Measurements from ENCODE around the gene MCF2L.
"Not testable (repeated sequence)": the region's sequence is repeated elsewhere in the genome, so short reads cannot be mapped to it uniquely, and the experiment has no call there.

Gene MCF2L

GRCh38 chr13:113045251-113046127 is 76.5 kb downstream of the MCF2L start:
- in situ Hi-C loops (cut with MboI; ENCODE audit: low sequenced_read_pairs), result no loop called here

GRCh38 chr13:113046128-113046882 is 77.3 kb downstream of the MCF2L start:
- in situ Hi-C loops (cut with MboI; ENCODE audit: low sequenced_read_pairs), result no loop called here

- in situ Hi-C loops (cut with MboI; ENCODE audit: low sequenced_read_pairs), result no loop called here
These were observed 77.8 kb downstream of the MCF2L start for GRCh38 chr13:113046883-113047244.

- in situ Hi-C loops (cut with MboI; ENCODE audit: low sequenced_read_pairs), result no loop called here
These were observed 78.6 kb downstream of the MCF2L start for GRCh38 chr13:113047587-113047986.

GRCh38 chr13:113048766-113049165 is 79.8 kb downstream of the MCF2L start:
- in situ Hi-C loops (cut with MboI; ENCODE audit: low sequenced_read_pairs), result no loop called here

- in situ Hi-C loops (cut with MboI; ENCODE audit: low sequenced_read_pairs), result no loop called here
These were observed 80.5 kb downstream of the MCF2L start for GRCh38 chr13:113049521-113049941.

GRCh38 chr13:113049981-113050380 is 81.0 kb downstream of the MCF2L start:
- in situ Hi-C loops (cut with MboI; ENCODE audit: low sequenced_read_pairs), result no loop called here

GRCh38 chr13:113050734-113051431 is 81.9 kb downstream of the MCF2L start:
- in situ Hi-C loops (cut with MboI; ENCODE audit: low sequenced_read_pairs), result no loop called here

- in situ Hi-C loops (cut with MboI; ENCODE audit: low sequenced_read_pairs), result no loop called here
These were observed 82.6 kb downstream of the MCF2L start for GRCh38 chr13:113051641-113052040.

GRCh38 chr13:113052206-113052605 is 83.2 kb downstream of the MCF2L start:
- in situ Hi-C loops (cut with MboI; ENCODE audit: low sequenced_read_pairs), result no loop called here

GRCh38 chr13:113052971-113053370 is 84.0 kb downstream of the MCF2L start:
- in situ Hi-C loops (cut with MboI; ENCODE audit: low sequenced_read_pairs), result no loop called here

- in situ Hi-C loops (cut with MboI; ENCODE audit: low sequenced_read_pairs), result no loop called here
These were observed 84.4 kb downstream of the MCF2L start for GRCh38 chr13:113053376-113053775.

GRCh38 chr13:113053801-113054604 is 85.0 kb downstream of the MCF2L start:
- in situ Hi-C loops (cut with MboI; ENCODE audit: low sequenced_read_pairs), result no loop called here

- in situ Hi-C loops (cut with MboI; ENCODE audit: low sequenced_read_pairs), result no loop called here
These were observed 88.1 kb downstream of the MCF2L start for GRCh38 chr13:113057084-113057483.

- in situ Hi-C loops (cut with MboI; ENCODE audit: low sequenced_read_pairs), result not testable (repeated sequence)
These were observed 88.5 kb downstream of the MCF2L start for GRCh38 chr13:113057559-113057958.

GRCh38 chr13:113058129-113058987 is 89.3 kb downstream of the MCF2L start:
- in situ Hi-C loops (cut with MboI; ENCODE audit: low sequenced_read_pairs), result no loop called here

GRCh38 chr13:113058988-113059850 is 90.2 kb downstream of the MCF2L start:
- in situ Hi-C loops (cut with MboI; ENCODE audit: low sequenced_read_pairs), result no loop called here

- in situ Hi-C loops (cut with MboI; ENCODE audit: low sequenced_read_pairs), result no loop called here
These were observed 90.9 kb downstream of the MCF2L start for GRCh38 chr13:113059891-113060290.
